ENCODE measurements around the gene CRISPLD2.
A peak's percentile ranks its signal among the peaks of the same experiment; 100 is the strongest.
"Not testable (repeated sequence)": the region's sequence is repeated elsewhere in the genome, so short reads cannot be mapped to it uniquely, and the experiment has no call there.

CRISPLD2 gene

DNA sequence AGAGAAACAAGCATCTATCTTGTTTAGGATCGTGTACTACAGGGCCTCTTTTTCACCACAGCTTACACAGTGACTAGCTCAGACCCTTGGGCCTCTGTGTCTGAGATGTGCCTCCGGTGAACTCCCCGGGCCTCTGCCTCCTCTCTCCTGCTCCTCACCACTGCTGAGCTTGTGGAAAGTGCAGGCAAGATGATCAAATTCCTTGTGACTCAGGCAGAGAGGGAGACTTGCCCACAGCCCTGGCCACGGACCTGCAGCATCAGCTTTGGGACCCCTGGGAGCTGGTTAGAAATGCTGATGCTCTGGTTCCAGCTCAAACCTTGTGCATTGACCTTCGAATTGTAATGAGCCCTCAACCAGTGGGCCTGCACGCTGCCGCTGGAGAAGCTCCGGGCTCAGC is 111.7 kb downstream of the CRISPLD2 start:
- Histone ChIP-seq H3K4me3 (ENCODE audit: low read length) (no peak overlapping the region), H3K36me3 (ENCODE audit: control insufficient read depth, insufficient read depth, low read length) (no peaks in the 10 kb centered on the region), H3K4me1 (ENCODE audit: control insufficient read depth, insufficient read depth, low read length) (no peaks in the 10 kb centered on the region), H3K27ac (ENCODE audit: low read depth, low read length) (no peak overlapping the region), H3K9ac (ENCODE audit: low read length) (no peak overlapping the region), H3K27me3 (ENCODE audit: control insufficient read depth, insufficient read depth, low read length) (no peaks in the 10 kb centered on the region)

DNA sequence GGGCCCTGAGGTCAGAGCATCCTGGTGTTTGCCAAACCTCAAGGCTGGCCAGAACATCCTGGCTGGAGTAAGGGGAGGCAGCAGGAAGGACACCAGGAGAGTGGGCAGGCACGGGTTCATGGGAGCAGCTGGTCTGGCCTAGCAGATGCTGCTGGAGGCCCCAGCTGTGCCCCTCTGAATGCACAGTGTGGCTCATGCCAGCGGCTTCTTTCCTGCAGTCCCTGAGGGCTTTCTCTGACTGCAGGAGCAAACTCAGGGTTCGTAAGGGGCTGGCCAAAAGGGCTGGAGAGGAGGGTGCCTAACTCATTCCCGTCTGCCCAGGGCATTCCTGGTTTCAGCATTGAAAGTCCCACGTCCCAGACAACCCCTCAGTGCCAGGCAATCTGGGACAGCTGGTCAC is 112.9 kb downstream of the CRISPLD2 start:
- Histone ChIP-seq H3K27ac (ENCODE audit: low read depth, low read length) (no peak overlapping the region), H3K9ac (ENCODE audit: low read length) (no peak overlapping the region), H3K27me3 (ENCODE audit: control insufficient read depth, insufficient read depth, low read length) (no peaks in the 10 kb centered on the region), H3K4me1 (ENCODE audit: control insufficient read depth, insufficient read depth, low read length) (no peaks in the 10 kb centered on the region), H3K36me3 (ENCODE audit: control insufficient read depth, insufficient read depth, low read length) (no peaks in the 10 kb centered on the region), H3K4me3 (ENCODE audit: low read length) (no peak overlapping the region)

DNA sequence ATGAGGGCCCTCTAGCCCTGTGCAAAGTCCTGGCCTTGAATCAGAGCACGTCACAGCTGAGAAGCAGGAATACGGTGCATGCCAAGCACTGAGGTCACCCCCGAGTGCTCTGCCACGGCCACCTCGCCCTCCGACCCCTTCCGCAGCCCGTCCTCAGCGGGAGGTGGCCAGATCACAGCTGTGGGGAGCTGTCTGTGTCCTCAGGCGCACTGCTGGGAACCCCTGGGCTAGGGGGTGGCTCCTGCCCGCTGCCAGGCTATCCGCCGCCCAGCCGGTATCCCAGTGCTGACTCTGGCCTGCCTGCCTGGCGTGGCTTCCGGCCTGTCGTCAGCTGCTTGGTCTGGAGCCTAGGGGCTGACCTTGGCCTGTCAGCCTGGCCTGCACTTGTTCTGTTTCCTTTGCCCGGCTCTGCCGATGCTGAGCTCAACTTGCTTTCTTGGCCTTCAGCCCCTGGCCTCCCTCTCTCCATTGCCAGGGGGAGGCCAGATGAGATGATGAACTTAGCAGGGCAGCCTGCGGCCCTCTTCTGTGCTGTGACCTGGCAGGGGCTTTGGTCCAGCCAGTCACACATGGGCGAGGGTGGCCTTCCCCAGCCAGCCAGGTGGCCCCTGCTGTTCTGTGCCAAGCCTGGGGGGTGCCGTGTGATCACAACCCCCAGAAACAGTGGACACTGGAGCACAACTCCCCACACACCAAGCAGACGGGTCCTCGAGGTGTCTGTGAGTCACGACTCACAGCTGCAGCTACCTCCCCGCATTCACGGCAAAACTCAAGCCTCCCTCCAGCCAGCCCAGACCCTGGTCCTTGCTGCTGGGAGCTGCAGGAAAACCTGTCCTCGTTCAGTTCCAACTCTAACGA is 114.2 kb downstream of the CRISPLD2 start:
- no peak overlapping the region for H3K9ac ChIP-seq (ENCODE audit: low read length)
- no peak overlapping the region for H3K4me3 ChIP-seq (ENCODE audit: low read length)
- no peaks in the 10 kb centered on the region for H3K27me3 ChIP-seq (ENCODE audit: control insufficient read depth, insufficient read depth, low read length)
- no peaks in the 10 kb centered on the region for H3K36me3 ChIP-seq (ENCODE audit: control insufficient read depth, insufficient read depth, low read length)
- H3K4me1 ChIP-seq (ENCODE audit: control insufficient read depth, insufficient read depth, low read length), result no peaks in the 10 kb centered on the region
- peak overlapping the region; percentile 32 for H3K27ac ChIP-seq (ENCODE audit: low read depth, low read length)

DNA sequence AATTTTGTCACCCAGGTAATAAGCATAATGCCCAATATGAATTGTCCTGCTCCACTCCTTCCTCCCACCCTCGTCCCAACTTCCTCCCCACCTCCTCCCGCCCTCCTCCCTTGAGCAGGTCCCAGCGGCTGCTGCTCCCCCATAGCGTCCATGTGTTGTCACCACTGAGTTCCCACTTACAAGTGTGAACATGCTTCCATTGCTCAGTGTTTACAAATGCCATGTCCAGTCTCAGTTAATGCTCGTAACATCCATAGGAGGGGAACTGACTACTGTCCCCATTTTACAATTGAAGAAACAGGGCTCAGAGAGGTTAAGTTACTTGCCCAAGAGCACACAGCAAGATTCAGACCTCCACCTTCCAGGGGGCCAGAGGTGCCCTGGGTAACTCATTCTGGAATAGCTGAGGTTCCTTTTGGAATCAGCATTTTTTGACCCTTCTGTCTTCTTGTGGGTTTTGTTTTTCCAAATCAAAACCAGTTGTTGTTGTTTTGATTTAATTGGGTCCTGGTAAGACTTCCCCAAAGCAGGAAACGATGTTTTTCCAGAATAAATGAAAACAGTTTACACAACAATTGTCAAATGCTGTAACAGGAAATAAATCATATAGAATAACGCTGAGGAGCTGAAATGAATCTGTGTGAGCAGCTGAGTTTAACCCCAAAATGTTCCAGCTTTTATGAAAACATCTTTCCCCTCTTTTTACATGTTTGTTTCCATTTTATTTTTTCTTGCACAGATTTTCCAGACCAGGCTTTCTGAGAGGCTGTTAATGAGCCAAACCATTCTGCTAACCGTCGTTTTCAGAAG is 117.6 kb downstream of the CRISPLD2 start:
- Histone ChIP-seq H3K27ac (ENCODE audit: low read depth, low read length) (no peak overlapping the region), H3K4me3 (ENCODE audit: low read length) (no peak overlapping the region), H3K27me3 (ENCODE audit: control insufficient read depth, insufficient read depth, low read length) (no peaks in the 10 kb centered on the region), H3K9ac (ENCODE audit: low read length) (no peak overlapping the region), H3K4me1 (ENCODE audit: control insufficient read depth, insufficient read depth, low read length) (no peaks in the 10 kb centered on the region), H3K36me3 (ENCODE audit: control insufficient read depth, insufficient read depth, low read length) (no peaks in the 10 kb centered on the region)

DNA sequence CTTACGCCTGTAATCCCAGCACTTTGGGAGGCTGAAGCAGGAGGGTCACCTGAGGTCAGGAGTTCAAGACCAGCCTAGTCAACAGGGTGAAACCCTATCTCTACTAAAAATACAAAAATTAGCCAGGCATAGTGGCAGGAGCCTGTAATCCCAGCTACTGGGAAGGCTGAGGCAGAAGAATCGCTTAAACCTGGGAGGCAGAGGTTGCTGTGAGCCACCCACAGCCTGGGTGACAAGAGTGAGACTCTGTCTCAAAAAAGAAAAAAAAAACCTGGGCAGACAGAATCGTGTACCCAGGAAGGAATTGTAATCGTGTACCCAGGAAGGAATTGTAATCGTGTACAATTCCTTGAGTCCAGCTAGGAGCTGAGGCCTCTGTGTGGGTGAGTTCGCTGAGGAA is 118.8 kb downstream of the CRISPLD2 start:
- not testable (repeated sequence) for H3K36me3 ChIP-seq (ENCODE audit: control insufficient read depth, insufficient read depth, low read length); H3K4me3 ChIP-seq (ENCODE audit: low read length); H3K4me1 ChIP-seq (ENCODE audit: control insufficient read depth, insufficient read depth, low read length); H3K27me3 ChIP-seq (ENCODE audit: control insufficient read depth, insufficient read depth, low read length); H3K9ac ChIP-seq (ENCODE audit: low read length); H3K27ac ChIP-seq (ENCODE audit: low read depth, low read length)

DNA sequence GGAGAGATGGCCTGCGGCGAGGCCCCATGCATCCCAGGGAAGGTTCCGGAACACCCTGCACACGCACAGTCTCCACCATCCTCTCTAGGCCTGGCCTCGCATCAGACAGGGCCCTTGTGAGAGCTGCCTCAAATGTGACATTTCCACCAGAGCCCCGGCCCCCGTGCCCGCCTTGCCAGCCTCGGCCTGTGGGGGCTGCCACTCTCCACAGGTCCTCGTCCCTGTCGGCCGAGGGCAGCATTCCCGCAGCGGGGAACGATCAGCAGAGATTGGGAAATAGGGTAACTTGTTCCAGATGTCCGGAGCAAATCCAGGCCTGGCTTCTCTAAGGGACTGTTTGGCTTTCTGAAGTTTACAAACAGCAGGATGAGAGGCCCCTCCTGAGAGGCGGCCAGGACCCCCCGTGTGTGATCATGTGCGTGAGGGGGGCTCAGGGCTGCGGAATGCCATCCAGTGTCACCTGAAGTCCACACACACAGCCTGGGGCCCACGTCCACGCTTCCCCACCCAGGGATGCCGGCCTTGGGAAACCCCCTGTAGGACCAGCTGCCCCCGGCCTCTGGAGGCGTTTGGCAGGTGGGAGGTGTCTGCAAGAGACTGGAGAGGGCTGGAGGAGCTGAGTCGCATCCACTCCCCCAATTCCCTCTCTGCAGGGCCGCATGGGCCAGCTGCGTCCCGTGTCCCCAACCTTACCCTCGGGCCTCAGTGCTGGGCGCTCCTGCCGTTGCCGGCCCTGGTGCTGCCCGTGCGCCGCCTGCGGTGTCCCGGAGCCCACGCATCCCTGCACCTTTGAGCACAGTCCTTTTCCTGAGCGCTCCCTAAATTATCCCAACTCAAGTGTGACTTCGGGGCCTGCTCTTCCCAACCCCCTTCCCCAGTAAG is 121.1 kb downstream of the CRISPLD2 start:
- Histone ChIP-seq H3K27ac (ENCODE audit: low read depth, low read length) (no peak overlapping the region), H3K4me1 (ENCODE audit: control insufficient read depth, insufficient read depth, low read length) (no peaks in the 10 kb centered on the region)

DNA sequence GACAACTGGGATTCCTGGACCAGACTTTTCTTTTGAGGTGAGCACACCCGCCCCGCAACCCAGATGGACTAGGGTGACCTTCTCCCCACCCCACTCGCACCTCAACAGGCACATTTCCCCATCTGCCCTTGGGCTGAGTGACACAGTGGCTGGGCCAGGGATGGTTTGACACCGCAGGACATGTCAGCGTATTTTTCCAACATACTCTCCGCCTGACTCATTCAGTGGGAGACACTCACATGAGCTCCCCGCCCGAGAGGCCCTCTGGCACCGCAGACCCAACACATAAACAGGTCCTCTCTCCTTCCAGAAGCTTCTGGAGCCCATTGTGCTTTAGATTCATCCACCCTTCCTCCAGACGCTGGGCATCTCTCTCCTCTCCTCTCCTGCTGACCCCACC is 122.1 kb downstream of the CRISPLD2 start:
- Histone ChIP-seq H3K9ac (ENCODE audit: low read length) (no peak overlapping the region), H3K4me3 (ENCODE audit: low read length) (no peak overlapping the region), H3K36me3 (ENCODE audit: control insufficient read depth, insufficient read depth, low read length) (no peaks in the 10 kb centered on the region), H3K4me1 (ENCODE audit: control insufficient read depth, insufficient read depth, low read length) (no peaks in the 10 kb centered on the region), H3K27ac (ENCODE audit: low read depth, low read length) (no peak overlapping the region), H3K27me3 (ENCODE audit: control insufficient read depth, insufficient read depth, low read length) (no peaks in the 10 kb centered on the region)

More for the DNA sequence above, 121.1 kb downstream of the CRISPLD2 start:
- Histone ChIP-seq H3K36me3 (ENCODE audit: control insufficient read depth, insufficient read depth, low read length) (no peaks in the 10 kb centered on the region), H3K27me3 (ENCODE audit: control insufficient read depth, insufficient read depth, low read length) (no peaks in the 10 kb centered on the region), H3K4me3 (ENCODE audit: low read length) (no peak overlapping the region), H3K9ac (ENCODE audit: low read length) (no peak overlapping the region)

DNA sequence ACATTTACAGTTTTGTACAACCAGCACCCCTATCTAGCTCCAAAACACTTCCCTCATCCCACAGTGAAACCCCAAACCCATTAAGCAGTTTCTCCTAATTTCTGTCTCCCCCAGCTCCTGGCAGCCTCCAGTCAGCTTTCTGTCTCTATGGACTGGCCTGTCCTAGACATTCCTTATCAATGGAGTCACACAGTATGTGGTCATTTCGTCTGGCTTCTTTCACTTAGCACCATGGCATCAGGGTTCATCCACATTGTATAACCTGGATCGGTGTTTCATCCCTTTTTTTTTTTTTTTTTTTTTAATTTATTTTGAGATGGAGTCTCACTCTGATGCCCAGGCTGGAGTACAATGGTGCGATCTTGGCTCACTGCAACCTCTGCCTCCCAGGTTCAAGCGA is 123.0 kb downstream of the CRISPLD2 start:
- H3K36me3 ChIP-seq (ENCODE audit: control insufficient read depth, insufficient read depth, low read length), result no peaks in the 10 kb centered on the region
- no peak overlapping the region for H3K4me3 ChIP-seq (ENCODE audit: low read length)
- no peak overlapping the region for H3K9ac ChIP-seq (ENCODE audit: low read length)

DNA sequence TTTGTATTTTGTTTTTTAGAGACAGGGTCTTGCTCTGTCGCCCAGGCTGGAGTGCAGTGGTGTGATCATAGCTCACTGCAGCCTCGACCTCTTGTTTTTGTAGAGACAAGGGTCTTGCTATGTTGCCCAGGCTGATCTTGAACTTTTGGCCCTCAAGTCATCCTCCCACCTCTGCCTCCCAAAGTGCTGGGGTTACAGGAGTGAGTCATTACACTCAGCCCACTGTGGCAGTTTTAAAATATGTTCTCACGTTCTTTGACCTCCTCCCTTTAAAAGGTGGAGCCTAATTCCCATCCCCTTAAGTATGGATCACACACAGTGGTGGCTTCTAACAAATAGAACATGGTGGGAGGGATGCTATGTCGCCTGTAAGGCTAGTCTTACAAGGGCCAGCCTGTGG is 123.8 kb downstream of the CRISPLD2 start:
- no peak overlapping the region for H3K4me3 ChIP-seq (ENCODE audit: low read length)
- no peak overlapping the region for H3K9ac ChIP-seq (ENCODE audit: low read length)
- no peaks in the 10 kb centered on the region for H3K36me3 ChIP-seq (ENCODE audit: control insufficient read depth, insufficient read depth, low read length)
- H3K4me1 ChIP-seq (ENCODE audit: control insufficient read depth, insufficient read depth, low read length), result peaks cover 2% of the 10 kb centered on the region
- no peak overlapping the region for H3K27ac ChIP-seq (ENCODE audit: low read depth, low read length)
- H3K27me3 ChIP-seq (ENCODE audit: control insufficient read depth, insufficient read depth, low read length), result no peaks in the 10 kb centered on the region

More for the DNA sequence above, 123.0 kb downstream of the CRISPLD2 start:
- Histone ChIP-seq H3K4me1 (ENCODE audit: control insufficient read depth, insufficient read depth, low read length) (peaks cover 2% of the 10 kb centered on the region), H3K27me3 (ENCODE audit: control insufficient read depth, insufficient read depth, low read length) (no peaks in the 10 kb centered on the region), H3K27ac (ENCODE audit: low read depth, low read length) (no peak overlapping the region)

DNA sequence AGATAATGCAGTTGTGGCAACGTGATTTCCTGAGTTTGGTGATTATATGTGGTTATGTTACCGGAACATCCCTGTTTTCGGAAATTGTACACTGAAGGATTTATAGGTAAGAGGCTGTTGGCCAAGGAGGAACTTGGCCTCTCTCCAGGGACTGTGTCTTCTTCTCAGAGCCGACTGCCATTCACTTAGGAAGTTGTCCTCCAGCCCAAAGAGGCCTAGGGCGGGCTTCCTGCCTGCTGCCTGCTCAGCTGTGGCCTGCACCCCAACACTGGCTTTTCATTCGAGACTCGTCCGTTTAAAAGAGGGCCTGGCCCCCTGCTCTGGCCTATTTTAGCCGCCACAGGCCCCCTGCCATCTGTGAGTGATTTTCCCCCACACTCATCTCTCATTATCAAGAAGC is 127.2 kb downstream of the CRISPLD2 start:
- no peaks in the 10 kb centered on the region for H3K27me3 ChIP-seq (ENCODE audit: control insufficient read depth, insufficient read depth, low read length)
- no peak overlapping the region for H3K9ac ChIP-seq (ENCODE audit: low read length)
- H3K27ac ChIP-seq (ENCODE audit: low read depth, low read length), result no peak overlapping the region
- no peaks in the 10 kb centered on the region for H3K36me3 ChIP-seq (ENCODE audit: control insufficient read depth, insufficient read depth, low read length)
- H3K4me3 ChIP-seq (ENCODE audit: low read length), result no peak overlapping the region
- H3K4me1 ChIP-seq (ENCODE audit: control insufficient read depth, insufficient read depth, low read length), result peaks cover 7% of the 10 kb centered on the region

DNA sequence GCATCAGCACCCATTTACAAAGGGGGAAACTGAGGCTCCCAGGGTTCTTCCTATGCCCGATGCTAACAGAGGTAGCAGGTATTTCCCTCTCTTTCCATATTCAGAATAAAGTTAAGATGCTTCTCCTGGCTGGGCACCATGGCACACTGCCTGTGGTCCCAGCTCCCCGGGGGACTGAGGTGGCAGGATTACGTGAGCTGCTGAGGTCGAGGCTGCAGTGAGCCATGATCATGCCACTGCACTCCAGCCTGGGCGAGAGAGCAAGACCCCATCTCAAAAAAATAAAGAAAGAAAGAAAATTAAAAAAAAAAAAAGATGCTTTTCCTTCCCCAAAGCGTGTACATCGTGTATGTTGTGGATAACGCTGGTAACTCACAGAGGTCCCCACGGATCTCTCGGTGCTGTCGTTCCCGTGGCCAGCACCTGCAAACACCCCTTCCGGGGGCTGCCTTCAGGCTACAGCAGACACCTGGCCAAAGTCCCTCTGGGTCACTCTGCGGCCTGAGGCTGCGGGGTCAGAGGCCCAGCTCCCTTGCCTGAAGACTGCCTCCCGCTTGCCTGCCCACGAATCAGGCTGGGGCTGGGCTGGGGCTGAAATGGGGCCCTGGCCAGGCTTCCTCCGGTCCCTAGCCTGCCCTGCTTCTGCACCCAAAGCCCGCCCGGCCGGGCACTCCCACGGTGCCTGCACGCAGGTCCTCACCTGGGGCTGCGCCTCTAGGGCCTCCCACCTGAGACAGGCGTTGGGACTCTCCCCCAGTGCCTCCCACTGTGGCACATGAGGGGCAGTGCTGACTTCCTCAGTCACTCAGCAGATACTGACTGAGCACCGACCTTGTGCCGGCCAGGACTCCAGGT is 128.4 kb downstream of the CRISPLD2 start:
- Histone ChIP-seq H3K4me1 (ENCODE audit: control insufficient read depth, insufficient read depth, low read length) (peaks cover 18% of the 10 kb centered on the region), H3K27ac (ENCODE audit: low read depth, low read length) (no peak overlapping the region), H3K27me3 (ENCODE audit: control insufficient read depth, insufficient read depth, low read length) (no peaks in the 10 kb centered on the region), H3K4me3 (ENCODE audit: low read length) (no peak overlapping the region), H3K36me3 (ENCODE audit: control insufficient read depth, insufficient read depth, low read length) (no peaks in the 10 kb centered on the region), H3K9ac (ENCODE audit: low read length) (no peak overlapping the region)
